HCT116 (cell line): Measurements from ENCODE around the gene DSTYK.

Experiments
- POLR2A ChIP-seq: IDR thresholded peaks from 2 replicates; pipeline ENCODE4 v1.7.0; 2011; ENCODE audit warnings: borderline replicate concordance; ENCODE audit not compliant: insufficient read depth, insufficient read length; ENCODE audit errors: extremely low read depth
- SIN3A ChIP-seq: IDR thresholded peaks from 2 replicates; pipeline ENCODE4 v1.6.1; 2012; ENCODE audit warnings: low read depth
- SP1 ChIP-seq: IDR thresholded peaks from 2 replicates; pipeline ENCODE4 v1.6.1; 2012; ENCODE audit warnings: low read depth
- YY1 ChIP-seq: IDR thresholded peaks from 2 replicates; pipeline ENCODE4 v1.6.1; 2011; ENCODE audit warnings: low read length, low read depth, moderate library complexity, mild to moderate bottlenecking; ENCODE audit not compliant: insufficient replicate concordance; ENCODE audit errors: extremely low read depth
- TF ChIP-seq, protein P1 (sequence below), 3 experiments: fragments of 200-600 bp in 1 of 3; sonication (generic) in 1 of 3; IDR thresholded peaks in 2 of 3; conservative IDR thresholded peaks in 1 of 3; 2 replicates each; pipeline ENCODE4 v1.5.1; 2012 to 2017; ENCODE audit warnings: low read depth in 2 of 3, low read length in 2 of 3, antibody characterized with exemption in 1 of 3, borderline replicate concordance in 1 of 3, control low read depth in 1 of 3, mild to moderate bottlenecking in 1 of 3, mixed read lengths in 1 of 3, mixed run types in 1 of 3, moderate library complexity in 1 of 3; ENCODE audit not compliant: insufficient read depth in 1 of 3

DNA sequence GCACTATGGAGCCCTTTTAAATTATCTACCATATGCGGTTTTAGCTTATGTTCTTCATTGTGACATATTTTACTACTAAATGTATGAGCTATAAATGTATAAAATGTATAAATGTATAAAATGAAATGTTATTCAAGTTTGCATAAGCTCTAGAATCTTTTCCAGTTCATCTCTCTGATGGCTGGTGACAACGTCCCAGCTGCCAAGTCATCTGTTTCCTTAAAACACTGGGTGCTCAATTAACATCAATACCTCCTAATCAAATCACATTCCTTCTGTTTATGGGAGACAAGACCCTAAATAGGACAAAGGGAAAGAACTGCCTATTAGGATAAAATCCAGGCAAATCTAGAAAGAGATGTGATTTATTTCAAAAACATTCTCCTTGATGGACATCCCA lies 22.9 kb downstream of the DSTYK start:
- TF ChIP-seq, protein P1, sequence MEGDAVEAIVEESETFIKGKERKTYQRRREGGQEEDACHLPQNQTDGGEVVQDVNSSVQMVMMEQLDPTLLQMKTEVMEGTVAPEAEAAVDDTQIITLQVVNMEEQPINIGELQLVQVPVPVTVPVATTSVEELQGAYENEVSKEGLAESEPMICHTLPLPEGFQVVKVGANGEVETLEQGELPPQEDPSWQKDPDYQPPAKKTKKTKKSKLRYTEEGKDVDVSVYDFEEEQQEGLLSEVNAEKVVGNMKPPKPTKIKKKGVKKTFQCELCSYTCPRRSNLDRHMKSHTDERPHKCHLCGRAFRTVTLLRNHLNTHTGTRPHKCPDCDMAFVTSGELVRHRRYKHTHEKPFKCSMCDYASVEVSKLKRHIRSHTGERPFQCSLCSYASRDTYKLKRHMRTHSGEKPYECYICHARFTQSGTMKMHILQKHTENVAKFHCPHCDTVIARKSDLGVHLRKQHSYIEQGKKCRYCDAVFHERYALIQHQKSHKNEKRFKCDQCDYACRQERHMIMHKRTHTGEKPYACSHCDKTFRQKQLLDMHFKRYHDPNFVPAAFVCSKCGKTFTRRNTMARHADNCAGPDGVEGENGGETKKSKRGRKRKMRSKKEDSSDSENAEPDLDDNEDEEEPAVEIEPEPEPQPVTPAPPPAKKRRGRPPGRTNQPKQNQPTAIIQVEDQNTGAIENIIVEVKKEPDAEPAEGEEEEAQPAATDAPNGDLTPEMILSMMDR (IDR thresholded peaks at IDR 0.05 in 2 of 3, conservative IDR thresholded peaks at IDR 0.05 in 1 of 3; ENCODE audit: borderline replicate concordance in 1 of 3, insufficient read depth in 1 of 3, low read depth in 2 of 3, low read length in 2 of 3), result no peak
- TF ChIP-seq SIN3A (no peak), POLR2A (no peak), SP1 (no peak), YY1 (no peak)
